AG04450 (cell line): ENCODE data around the gene LRRC10. TPM values are rescaled to one million over a fixed set of nuclear protein-coding genes. Genes with fewer than 3 reads are reported as not detected.

Experiments used
- CTCF ChIA-PET: fragments of 300-600, 350-600 bp; formaldehyde crosslinking; extraction: SDS; loops from one replicate; lab custom pipeline; 2022; ENCODE audit warnings: antibody characterized with exemption, inconsistent platforms; lab: Charles Lee
- POLR2A ChIA-PET: fragments of 350-600 bp; formaldehyde crosslinking; extraction: SDS; loops from one replicate; lab custom pipeline; 2021; ENCODE audit warnings: antibody characterized with exemption, inconsistent platforms; lab: Yijun Ruan, JAX
- DNase-seq: peaks from one replicate; pipeline ENCODE4 v3.0.0-alpha.2; 2011; ENCODE audit warnings: low read depth, low spot score
- H3K27ac ChIP-seq: one replicate; pipeline ENCODE4 v1.5.1; 2012; ENCODE audit warnings: low read depth, low read length, control low read depth
- H3K27me3 ChIP-seq: one replicate; pipeline ENCODE4 v1.6.0; 2012; ENCODE audit warnings: low read length; ENCODE audit not compliant: control insufficient read depth, insufficient read depth
- H3K4me3 ChIP-seq: 2 replicates; pipeline ENCODE4 v1.5.1; 2011; ENCODE audit warnings: mild to moderate bottlenecking, low read depth, low read length, control low read depth
- H3K9me3 ChIP-seq: 2 replicates; pipeline ENCODE4 v1.5.1; 2012; ENCODE audit warnings: low read length; ENCODE audit not compliant: control insufficient read depth, insufficient read depth
- CTCF ChIP-seq: IDR thresholded peaks from 2 replicates; pipeline ENCODE4 v1.5.1; 2011; ENCODE audit warnings: low read depth, low read length, control low read depth, inconsistent platforms
- polyA plus RNA-seq: library from polyadenylated mRNA; depleted of rRNA; stranded (reverse); fragments of >200 nt; gene quantifications from 2 replicates; pipeline ENCODE4 v1.2.3, GENCODE V29; 2011

LRRC10 gene
- polyA plus RNA-seq, 1 experiment, result not detected

- Histone ChIP-seq H3K27ac (no peak overlapping the region), H3K27me3 (no peaks in the 10 kb centered on the region), H3K4me3 (no peak overlapping the region), H3K9me3 (no peaks in the 10 kb centered on the region)
- POLR2A ChIA-PET, result no interaction called here
- CTCF ChIA-PET, result interaction anchor here (1.7 kb wide), 1 partner anchor 289 kb away, joined by 5 read pairs; no protein-coding TSS in a partner anchor
- TF ChIP-seq CTCF, result no peak
- no peak for DNase-seq
Observed at GRCh38 chr12:69647178-69647577, 36.5 kb upstream of the LRRC10 start.

DNA sequence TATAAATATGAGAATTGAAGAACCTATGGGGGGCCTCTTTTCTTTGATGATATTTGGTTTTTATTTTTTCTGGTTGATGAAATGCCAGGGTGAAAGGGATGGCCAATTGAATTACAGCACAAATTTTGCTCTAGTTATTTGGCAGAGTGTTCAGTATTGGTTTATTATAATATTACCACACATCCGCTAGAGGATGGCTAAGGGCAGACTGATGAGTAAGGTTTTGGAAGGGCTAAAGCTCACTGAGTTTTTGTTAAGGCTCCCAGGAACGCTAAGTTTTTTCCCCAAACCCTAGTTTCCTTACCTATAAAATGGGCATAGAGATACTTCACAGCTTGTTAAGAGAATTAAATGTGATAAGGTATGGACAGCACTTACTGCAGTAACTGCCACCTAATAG is 34.3 kb upstream of the LRRC10 start:
- Histone ChIP-seq H3K4me3 (no peak overlapping the region), H3K9me3 (no peaks in the 10 kb centered on the region), H3K27ac (no peak overlapping the region), H3K27me3 (no peaks in the 10 kb centered on the region)
- no peak for TF ChIP-seq CTCF
- no peak for DNase-seq
- CTCF ChIA-PET, result interaction anchor here (0.6 to 1.4 kb wide), 2 partner anchors 10 to 20 kb away, joined by 3 to 4 read pairs; no protein-coding TSS in a partner anchor
- POLR2A ChIA-PET, result no interaction called here

- CTCF ChIA-PET, result interaction anchor here (0.5 to 1.4 kb wide), 3 partner anchors 10 to 258 kb away, joined by 3 to 5 read pairs (median 4); no protein-coding TSS in a partner anchor
- TF ChIP-seq CTCF, result no peak
- DNase-seq, result no peak
- no peaks in the 10 kb centered on the region for H3K27me3 ChIP-seq
- no peak overlapping the region for H3K4me3 ChIP-seq
- no peak overlapping the region for H3K27ac ChIP-seq
- no peaks in the 10 kb centered on the region for H3K9me3 ChIP-seq
- POLR2A ChIA-PET, result no interaction called here
Observed at GRCh38 chr12:69644511-69644910, 33.8 kb upstream of the LRRC10 start.

- TF ChIP-seq CTCF, result no peak
- Histone ChIP-seq H3K27me3 (no peaks in the 10 kb centered on the region), H3K4me3 (no peak overlapping the region), H3K27ac (no peak overlapping the region), H3K9me3 (no peaks in the 10 kb centered on the region)
- DNase-seq, result no peak
- CTCF ChIA-PET, result interaction anchor here (4.6 kb wide), 1 partner anchor 285 kb away, joined by 127 read pairs; no protein-coding TSS in a partner anchor
- POLR2A ChIA-PET, result no interaction called here
Observed at GRCh38 chr12:69642531-69642930, 31.8 kb upstream of the LRRC10 start.

GRCh38 chr12:69641546-69641945 is 30.8 kb upstream of the LRRC10 start:
- Histone ChIP-seq H3K27ac (no peak overlapping the region), H3K4me3 (no peak overlapping the region), H3K27me3 (no peaks in the 10 kb centered on the region), H3K9me3 (no peaks in the 10 kb centered on the region)
- TF ChIP-seq CTCF, result no peak
- no peak for DNase-seq
- ChIA-PET POLR2A (no interaction called here), CTCF (interaction anchor here (4.6 kb wide), 1 partner anchor 284 kb away, joined by 127 read pairs; no protein-coding TSS in a partner anchor)
